Sigmoid colon (tissue), 7 donors: ENCODE results near the gene EPHB1. TPM values are rescaled to one million over a fixed set of nuclear protein-coding genes. Genes with fewer than 3 reads are reported as not detected.

Experiments used
- DNase-seq: peaks from one replicate; pipeline ENCODE4 v3.0.0-alpha.2; 2019
- H3K27ac ChIP-seq, 4 donors: fragments of 200-600 bp; sonication (generic); one replicate each; pipeline ENCODE4 v1.5.1; 2016 to 2019; ENCODE audit warnings: mild to moderate bottlenecking in 1 of 4
- H3K27me3 ChIP-seq, 3 donors: fragments of 200-600 bp; sonication (generic); one replicate each; pipeline ENCODE4 v1.5.1; 2019; ENCODE audit warnings: mild to moderate bottlenecking in 1 of 3
- H3K36me3 ChIP-seq, 4 donors: fragments of 200-600 bp; sonication (generic); one replicate each; pipeline ENCODE4 v1.5.1; 2016 to 2019
- H3K4me1 ChIP-seq, 4 donors: fragments of 200-600 bp; sonication (generic); one replicate each; pipeline ENCODE4 v1.5.1; 2017 to 2019
- H3K4me3 ChIP-seq, 4 donors: fragments of 200-600 bp; sonication (generic); one replicate each; pipeline ENCODE4 v1.5.1; 2017 to 2019; ENCODE audit warnings: mild to moderate bottlenecking in 2 of 4, moderate library complexity in 1 of 4
- H3K9me3 ChIP-seq, 4 donors: fragments of 200-600 bp in 3 of 4; sonication (generic) in 3 of 4; one replicate each; pipeline versions ENCODE4 v1.5.1 to v1.6.1; 2013 to 2019
- EP300 ChIP-seq, 4 donors: sonication (generic); formaldehyde crosslinking; IDR thresholded peaks; one replicate each; pipeline ENCODE4 v1.6.1; 2017; ENCODE audit warnings: antibody characterized with exemption in 4 of 4
- POLR2A ChIP-seq, 2 donors: fragments of 450-650 bp; IDR thresholded peaks; one replicate each; pipeline ENCODE4 v1.6.1; 2016; ENCODE audit warnings: antibody characterized with exemption in 2 of 2, mild to moderate bottlenecking in 2 of 2, moderate library complexity in 2 of 2
- POLR2AphosphoS5 ChIP-seq, 4 donors: sonication (generic); formaldehyde crosslinking; IDR thresholded peaks; one replicate each; pipeline ENCODE4 v1.6.1; 2017; ENCODE audit warnings: antibody characterized with exemption in 4 of 4
- WGBS, 2 donors: extraction: QIAGEN DNeasy Blood & Tissue Kit; methylation state at CpG; one replicate each; pipeline ENCODE4 v1.1.7; 2013; 5-methylcytosine and 5-hydroxymethylcytosine counted together
- intact Hi-C: fragments of 100-400 bp; cut with DNase I; formaldehyde crosslinking; loops from one replicate; pipeline ENCODE4 v1.15.1; 2023
- polyA plus RNA-seq, 3 donors: library from polyadenylated mRNA; stranded (reverse); fragments of 200-250 nt; gene quantifications; one replicate each; pipeline ENCODE4 v1.2.3, GENCODE V29; 2013
- total RNA-seq, 4 donors: library from RNA; depleted of rRNA; stranded (reverse); fragments of >200 nt; gene quantifications; one replicate each; pipeline ENCODE4 v1.1.0, GENCODE V29; 2016
- TF ChIP-seq, protein P1 (sequence below), 4 experiments: fragments of 450-650 bp in 3 of 4; fragments of 200-600 bp in 1 of 4; IDR thresholded peaks; one replicate each; pipeline ENCODE4 v1.5.1; 2016 to 2019; ENCODE audit warnings: antibody characterized with exemption in 4 of 4, mild to moderate bottlenecking in 3 of 4, moderate library complexity in 2 of 4
- donor health status: healthy with polysubstance abuse.
- donor health status: Bipolar disorder and iron deficiency.
- donor health status: healthy.

Gene EPHB1
- total and polyA plus RNA-seq, 7 donors: 0.29 to 17.3 (median 3.6) TPM; not detected in 2

DNA sequence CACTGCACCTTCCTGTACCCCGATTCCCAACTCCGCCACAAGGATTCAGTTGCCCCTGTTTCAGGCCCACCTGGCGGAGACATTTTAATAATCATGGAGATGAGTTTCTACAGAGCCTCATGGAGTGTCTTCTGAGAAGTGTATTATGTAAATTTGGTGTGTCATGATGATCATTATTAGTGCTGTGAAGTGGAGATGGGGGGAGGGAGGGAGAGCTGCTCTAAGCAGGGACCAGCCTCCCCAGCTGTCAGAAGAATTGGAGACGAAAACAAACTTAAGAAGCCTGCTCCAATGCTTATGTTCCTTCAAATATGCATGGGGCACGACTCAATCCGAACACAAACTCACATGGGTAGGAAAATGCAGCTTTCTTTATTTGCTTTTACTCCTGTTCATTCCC, 127.8 kb downstream of the EPHB1 start:
- TF ChIP-seq EP300 (IDR thresholded peaks at IDR 0.05) (no peak), POLR2AphosphoS5 (IDR thresholded peaks at IDR 0.05) (no peak), POLR2A (IDR thresholded peaks at IDR 0.05) (no peak)
- TF ChIP-seq, protein P1, sequence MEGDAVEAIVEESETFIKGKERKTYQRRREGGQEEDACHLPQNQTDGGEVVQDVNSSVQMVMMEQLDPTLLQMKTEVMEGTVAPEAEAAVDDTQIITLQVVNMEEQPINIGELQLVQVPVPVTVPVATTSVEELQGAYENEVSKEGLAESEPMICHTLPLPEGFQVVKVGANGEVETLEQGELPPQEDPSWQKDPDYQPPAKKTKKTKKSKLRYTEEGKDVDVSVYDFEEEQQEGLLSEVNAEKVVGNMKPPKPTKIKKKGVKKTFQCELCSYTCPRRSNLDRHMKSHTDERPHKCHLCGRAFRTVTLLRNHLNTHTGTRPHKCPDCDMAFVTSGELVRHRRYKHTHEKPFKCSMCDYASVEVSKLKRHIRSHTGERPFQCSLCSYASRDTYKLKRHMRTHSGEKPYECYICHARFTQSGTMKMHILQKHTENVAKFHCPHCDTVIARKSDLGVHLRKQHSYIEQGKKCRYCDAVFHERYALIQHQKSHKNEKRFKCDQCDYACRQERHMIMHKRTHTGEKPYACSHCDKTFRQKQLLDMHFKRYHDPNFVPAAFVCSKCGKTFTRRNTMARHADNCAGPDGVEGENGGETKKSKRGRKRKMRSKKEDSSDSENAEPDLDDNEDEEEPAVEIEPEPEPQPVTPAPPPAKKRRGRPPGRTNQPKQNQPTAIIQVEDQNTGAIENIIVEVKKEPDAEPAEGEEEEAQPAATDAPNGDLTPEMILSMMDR (IDR thresholded peaks at IDR 0.05): no peak
- DNase-seq: peak; percentile 42
- H3K27me3 ChIP-seq: no peaks in the 10 kb centered on the region
- WGBS, 2 donors: 88 to 90% methylated on average over 6 of the region's 6 CpGs
- peaks cover 0 to 3% (median 0%) of the 10 kb centered on the region in 4 donors for H3K9me3 ChIP-seq
- no peaks in the 10 kb centered on the region for H3K36me3 ChIP-seq
- H3K27ac ChIP-seq: peak overlapping the region in 1 of 4 donors; percentile 26
- intact Hi-C loops: no loop called here
- no peak overlapping the region for H3K4me3 ChIP-seq
- H3K4me1 ChIP-seq: peaks cover 0 to 23% (median 0%) of the 10 kb centered on the region in 4 donors

- WGBS, 2 donors: 51 to 82% methylated on average over 1 of the region's 1 CpG
- peaks cover 0 to 3% (median 0%) of the 10 kb centered on the region in 4 donors for H3K9me3 ChIP-seq
- no peaks in the 10 kb centered on the region for H3K27me3 ChIP-seq
- intact Hi-C loops: no loop called here
- H3K4me3 ChIP-seq: no peak overlapping the region
- peak; percentile 52 for DNase-seq
- TF ChIP-seq POLR2AphosphoS5 (IDR thresholded peaks at IDR 0.05) (no peak), EP300 (IDR thresholded peaks at IDR 0.05) (no peak), POLR2A (IDR thresholded peaks at IDR 0.05) (no peak)
- TF ChIP-seq, protein P1 (IDR thresholded peaks at IDR 0.05): no peak
- H3K27ac ChIP-seq: peak overlapping the region in 1 of 4 donors; percentile 26
- peaks cover 0 to 19% (median 0%) of the 10 kb centered on the region in 4 donors for H3K4me1 ChIP-seq
- no peaks in the 10 kb centered on the region for H3K36me3 ChIP-seq
These were observed 128.2 kb downstream of the EPHB1 start for GRCh38 chr3:134923286-134923685.

DNA sequence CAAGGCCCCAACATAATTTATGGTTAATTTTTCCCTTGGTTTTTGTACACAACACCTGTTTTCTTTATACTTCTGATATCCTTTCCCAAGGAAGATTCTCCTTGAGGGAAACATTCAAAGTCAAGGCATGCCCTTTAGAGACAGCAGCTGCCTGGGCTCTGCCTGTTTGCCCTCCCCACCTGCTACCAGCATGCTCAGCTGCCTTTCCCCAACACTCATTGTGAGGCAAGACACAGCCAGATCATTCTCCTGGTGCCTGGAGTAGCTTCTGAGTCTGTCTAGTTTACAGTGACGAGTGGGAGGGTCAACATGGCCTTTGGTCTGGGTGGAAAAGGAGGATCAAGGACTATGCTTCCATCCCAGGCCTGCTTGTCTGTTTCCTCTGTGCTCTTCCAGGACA, 132.5 kb downstream of the EPHB1 start:
- TF ChIP-seq POLR2A (IDR thresholded peaks at IDR 0.05) (no peak), EP300 (IDR thresholded peaks at IDR 0.05) (no peak), POLR2AphosphoS5 (IDR thresholded peaks at IDR 0.05) (no peak)
- TF ChIP-seq, protein P1 (IDR thresholded peaks at IDR 0.05): no peak
- Histone ChIP-seq H3K4me3 (no peak overlapping the region), H3K36me3 (no peaks in the 10 kb centered on the region), H3K27me3 (no peaks in the 10 kb centered on the region), H3K27ac (peak overlapping the region in 1 of 4 donors; percentile 41), H3K9me3 (peaks cover 0 to 3% (median 0%) of the 10 kb centered on the region in 4 donors), H3K4me1 (peaks cover 0 to 42% (median 10%) of the 10 kb centered on the region in 4 donors)
- intact Hi-C loops: no loop called here
- 40 to 80% methylated on average over 1 of the region's 1 CpG for WGBS, 2 donors
- DNase-seq: peak; percentile 18

DNA sequence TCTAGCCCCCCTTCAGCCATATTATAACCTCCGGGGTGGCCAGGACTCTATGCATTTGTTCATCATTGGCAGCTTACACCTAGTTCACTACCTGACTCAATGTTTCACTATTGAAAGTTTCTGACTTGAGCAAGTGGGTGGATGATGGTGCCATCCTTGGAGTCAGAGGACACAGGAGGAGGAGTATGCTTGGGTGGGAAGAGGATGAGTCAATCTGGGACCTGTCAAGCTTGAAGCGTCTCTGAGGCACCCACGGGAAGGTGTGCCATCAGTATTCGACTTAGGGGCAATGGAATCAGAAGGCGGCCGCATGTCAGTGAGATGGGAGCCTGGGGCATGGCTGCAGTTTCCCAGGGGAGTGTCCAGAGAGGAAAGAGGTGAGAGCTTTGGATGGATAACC, 133.3 kb downstream of the EPHB1 start:
- 58 to 89% methylated on average over 6 of the region's 6 CpGs for WGBS, 2 donors
- peak overlapping the region in 1 of 4 donors; percentile 83 for H3K27ac ChIP-seq

More for the DNA sequence above, 133.3 kb downstream of the EPHB1 start:
- Histone ChIP-seq H3K4me3 (no peak overlapping the region), H3K4me1 (peaks cover 0 to 41% (median 11%) of the 10 kb centered on the region in 4 donors), H3K27me3 (no peaks in the 10 kb centered on the region), H3K9me3 (peaks cover 0 to 3% (median 0%) of the 10 kb centered on the region in 4 donors), H3K36me3 (no peaks in the 10 kb centered on the region)
- DNase-seq: peak; percentile 34
- intact Hi-C loops: no loop called here
- TF ChIP-seq POLR2AphosphoS5 (IDR thresholded peaks at IDR 0.05) (no peak), EP300 (IDR thresholded peaks at IDR 0.05) (no peak), POLR2A (IDR thresholded peaks at IDR 0.05) (no peak)
- TF ChIP-seq, protein P1 (IDR thresholded peaks at IDR 0.05): no peak
